HG02588 (cell line): ENCODE measurements around the gene POLR3H.

Source experiments
- ATAC-seq: cut with Tn5 transposase; IDR thresholded peaks from one replicate; pipeline ENCODE4 v1.9.1; 2021; ENCODE audit warnings: mild to moderate bottlenecking, moderate library complexity; ENCODE audit not compliant: unreplicated experiment

The POLR3H gene

DNA sequence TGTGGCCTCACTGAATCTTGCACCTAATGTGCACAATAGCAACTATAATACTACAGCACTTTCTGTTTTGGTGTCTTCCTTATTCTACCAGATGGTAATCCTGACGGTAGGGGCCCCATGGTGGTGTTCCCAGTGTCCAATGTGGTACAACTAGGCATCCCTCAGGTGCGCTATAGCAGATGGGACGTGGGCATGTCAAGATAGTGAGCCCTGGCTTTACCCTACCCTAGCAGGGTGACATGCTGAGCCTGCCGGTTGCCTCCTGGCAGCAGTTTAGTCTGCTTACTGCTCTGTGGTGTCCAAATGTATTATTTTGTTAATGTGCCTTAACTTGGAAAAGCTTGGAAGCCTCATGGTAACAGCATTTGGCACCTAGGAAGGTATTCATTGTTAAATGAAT lies 56.2 kb downstream of the POLR3H start:
- no peak for ATAC-seq

- no peak for ATAC-seq
Observed at GRCh38 chr22:41487037-41487935, 57.0 kb downstream of the POLR3H start.

DNA sequence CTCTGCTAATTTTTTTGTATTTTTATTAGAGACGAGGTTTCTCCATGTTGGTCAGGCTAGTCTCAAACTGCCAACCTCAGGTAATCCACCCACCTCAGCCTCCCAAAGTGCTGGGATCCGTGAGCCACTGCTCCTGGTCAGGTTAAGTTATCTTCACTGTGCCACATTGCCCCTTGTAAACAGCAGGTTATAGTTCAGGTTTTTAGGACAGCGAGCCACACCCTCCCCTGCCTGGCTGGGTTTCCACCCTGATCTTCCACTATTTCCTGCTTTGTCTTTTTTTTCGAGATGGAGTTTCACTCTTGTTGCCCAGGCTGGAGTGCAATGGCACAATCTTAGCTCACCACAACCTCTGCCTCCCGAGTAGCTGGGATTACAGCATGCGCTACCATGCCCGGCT lies 59.2 kb downstream of the POLR3H start:
- no peak for ATAC-seq

GRCh38 chr22:41482319-41482935 lies 61.8 kb downstream of the POLR3H start:
- no peak for ATAC-seq

DNA sequence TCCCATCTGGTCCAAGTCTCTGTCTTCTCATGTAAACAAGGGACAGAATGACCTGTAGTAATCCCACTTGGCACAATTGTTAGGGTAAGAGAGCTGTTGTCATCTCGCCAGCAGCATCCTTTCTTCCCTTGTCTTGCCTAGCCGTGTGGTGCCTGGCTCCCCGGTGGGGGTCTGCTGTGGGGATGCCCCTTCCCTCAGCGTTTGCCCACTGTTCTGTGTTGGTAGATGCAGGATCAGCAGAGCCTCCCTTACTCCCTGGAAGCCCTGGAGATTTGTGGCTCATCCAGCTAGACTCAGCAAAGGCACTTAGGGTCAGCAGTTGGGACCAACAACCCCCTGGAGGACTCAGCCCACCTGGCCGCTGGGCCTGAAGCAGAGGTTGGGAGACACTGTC lies 62.3 kb downstream of the POLR3H start:
- ATAC-seq = no peak

DNA sequence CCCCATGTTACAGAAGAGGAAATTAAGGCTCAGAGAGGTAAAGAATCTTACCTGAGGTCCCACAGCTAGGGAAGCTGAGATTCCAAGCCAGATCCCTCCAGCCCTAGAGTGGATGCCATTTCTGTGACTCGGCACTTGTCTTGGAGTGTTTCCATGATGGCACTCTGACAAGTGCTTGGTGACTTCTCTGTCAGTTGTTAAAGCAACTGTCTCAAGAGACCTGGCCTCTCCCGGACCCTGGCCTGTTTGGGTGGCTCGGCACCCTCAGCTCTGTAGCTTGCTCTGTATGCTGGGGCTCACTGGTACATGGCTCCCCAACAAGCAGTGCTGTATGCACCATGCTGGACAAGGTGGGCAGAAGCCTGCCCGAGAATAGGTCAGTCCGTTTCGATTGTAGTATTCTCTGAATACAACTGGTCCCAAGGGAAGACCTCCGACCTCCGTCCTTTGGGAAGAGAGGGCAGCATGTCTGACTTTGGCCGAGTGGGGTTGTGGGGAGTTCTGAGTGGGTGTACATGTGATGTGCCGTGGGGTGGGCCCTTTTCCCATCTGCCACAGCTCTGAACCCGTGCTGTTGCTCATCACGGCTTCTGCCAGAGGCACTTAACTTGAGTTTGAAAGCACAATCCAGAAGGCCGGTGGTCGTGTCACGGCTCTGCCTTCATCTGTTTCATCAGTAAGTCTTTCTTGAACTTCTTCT lies 63.0 kb downstream of the POLR3H start:
- ATAC-seq = no peak

- ATAC-seq = no peak
Observed at GRCh38 chr22:41480397-41480735, 63.9 kb downstream of the POLR3H start.

GRCh38 chr22:41479671-41480396 lies 64.4 kb downstream of the POLR3H start:
- no peak for ATAC-seq

GRCh38 chr22:41478891-41479521 lies 65.3 kb downstream of the POLR3H start:
- no peak for ATAC-seq

GRCh38 chr22:41478473-41478872 lies 65.8 kb downstream of the POLR3H start:
- ATAC-seq = no peak
